ENCODE data around the gene EMSY. TPM values are rescaled to one million over a fixed set of nuclear protein-coding genes. Genes with fewer than 3 reads are reported as not detected.

EMSY gene
- total RNA-seq, 4 donors from 2014 or later: 27.6 to 36.5 (median 32.0) TPM

- no peaks in the 10 kb centered on the region for H3K9me3 ChIP-seq
- no peak for TF ChIP-seq POLR2A (IDR thresholded peaks at IDR 0.05)
- TF ChIP-seq, protein P1, sequence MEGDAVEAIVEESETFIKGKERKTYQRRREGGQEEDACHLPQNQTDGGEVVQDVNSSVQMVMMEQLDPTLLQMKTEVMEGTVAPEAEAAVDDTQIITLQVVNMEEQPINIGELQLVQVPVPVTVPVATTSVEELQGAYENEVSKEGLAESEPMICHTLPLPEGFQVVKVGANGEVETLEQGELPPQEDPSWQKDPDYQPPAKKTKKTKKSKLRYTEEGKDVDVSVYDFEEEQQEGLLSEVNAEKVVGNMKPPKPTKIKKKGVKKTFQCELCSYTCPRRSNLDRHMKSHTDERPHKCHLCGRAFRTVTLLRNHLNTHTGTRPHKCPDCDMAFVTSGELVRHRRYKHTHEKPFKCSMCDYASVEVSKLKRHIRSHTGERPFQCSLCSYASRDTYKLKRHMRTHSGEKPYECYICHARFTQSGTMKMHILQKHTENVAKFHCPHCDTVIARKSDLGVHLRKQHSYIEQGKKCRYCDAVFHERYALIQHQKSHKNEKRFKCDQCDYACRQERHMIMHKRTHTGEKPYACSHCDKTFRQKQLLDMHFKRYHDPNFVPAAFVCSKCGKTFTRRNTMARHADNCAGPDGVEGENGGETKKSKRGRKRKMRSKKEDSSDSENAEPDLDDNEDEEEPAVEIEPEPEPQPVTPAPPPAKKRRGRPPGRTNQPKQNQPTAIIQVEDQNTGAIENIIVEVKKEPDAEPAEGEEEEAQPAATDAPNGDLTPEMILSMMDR (IDR thresholded peaks at IDR 0.05): no peak
- no peak overlapping the region for H3K4me3 ChIP-seq
- no peak for DNase-seq
- H3K27ac ChIP-seq: no peak overlapping the region
- H3K27me3 ChIP-seq: no peaks in the 10 kb centered on the region
- H3K36me3 ChIP-seq: peaks cover 0 to 16% (median 0%) of the 10 kb centered on the region in 3 donors
- peaks cover 0 to 13% (median 0%) of the 10 kb centered on the region in 4 donors for H3K4me1 ChIP-seq
These were observed 106.0 kb downstream of the EMSY start for GRCh38 chr11:76550781-76551180.

- DNase-seq: no peak
- Histone ChIP-seq H3K4me1 (peaks cover 0 to 13% (median 0%) of the 10 kb centered on the region in 4 donors), H3K27me3 (no peaks in the 10 kb centered on the region), H3K9me3 (no peaks in the 10 kb centered on the region), H3K27ac (no peak overlapping the region), H3K36me3 (peaks cover 0 to 10% (median 0%) of the 10 kb centered on the region in 3 donors), H3K4me3 (no peak overlapping the region)
- TF ChIP-seq POLR2A (IDR thresholded peaks at IDR 0.05): no peak
- TF ChIP-seq, protein P1 (IDR thresholded peaks at IDR 0.05): peak in 3 of 6 experiments; percentile 25 to 36 (median 35)
These were observed 106.6 kb downstream of the EMSY start for GRCh38 chr11:76551400-76551799.

DNA sequence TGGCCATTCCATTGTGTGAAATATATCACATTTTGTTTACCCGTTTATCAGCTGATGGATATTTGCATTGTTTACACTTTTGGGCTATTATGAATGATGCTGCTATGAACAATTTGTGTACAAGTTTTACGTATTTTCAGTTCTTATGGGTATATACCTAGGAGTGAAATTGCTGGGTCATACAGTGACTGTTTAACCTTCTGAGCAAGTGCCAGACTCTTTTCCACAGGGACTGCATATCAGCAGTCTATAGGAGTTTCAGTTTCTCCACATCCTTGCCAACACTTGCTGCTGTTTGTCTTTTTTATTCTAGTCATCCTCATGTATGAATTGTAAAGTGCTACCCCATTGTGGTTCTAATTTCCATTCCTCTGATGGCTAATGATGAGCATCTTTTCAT lies 108.2 kb downstream of the EMSY start:
- TF ChIP-seq, protein P1 (IDR thresholded peaks at IDR 0.05): no peak
- TF ChIP-seq POLR2A (IDR thresholded peaks at IDR 0.05): no peak
- Histone ChIP-seq H3K27me3 (no peaks in the 10 kb centered on the region), H3K36me3 (peaks cover 0 to 8% (median 0%) of the 10 kb centered on the region in 3 donors), H3K27ac (no peak overlapping the region), H3K9me3 (no peaks in the 10 kb centered on the region), H3K4me1 (peaks cover 0 to 13% (median 0%) of the 10 kb centered on the region in 4 donors), H3K4me3 (no peak overlapping the region)
- DNase-seq: no peak

- Histone ChIP-seq H3K9me3 (no peaks in the 10 kb centered on the region), H3K36me3 (peaks cover 0 to 8% (median 0%) of the 10 kb centered on the region in 3 donors), H3K4me3 (no peak overlapping the region), H3K27ac (peak overlapping the region in 1 of 4 donors; percentile 33), H3K4me1 (peaks cover 0 to 13% (median 0%) of the 10 kb centered on the region in 4 donors), H3K27me3 (no peaks in the 10 kb centered on the region)
- DNase-seq: no peak
- TF ChIP-seq, protein P1 (IDR thresholded peaks at IDR 0.05): no peak
- TF ChIP-seq POLR2A (IDR thresholded peaks at IDR 0.05): no peak
These were observed 109.0 kb downstream of the EMSY start for GRCh38 chr11:76553554-76554476.

DNA sequence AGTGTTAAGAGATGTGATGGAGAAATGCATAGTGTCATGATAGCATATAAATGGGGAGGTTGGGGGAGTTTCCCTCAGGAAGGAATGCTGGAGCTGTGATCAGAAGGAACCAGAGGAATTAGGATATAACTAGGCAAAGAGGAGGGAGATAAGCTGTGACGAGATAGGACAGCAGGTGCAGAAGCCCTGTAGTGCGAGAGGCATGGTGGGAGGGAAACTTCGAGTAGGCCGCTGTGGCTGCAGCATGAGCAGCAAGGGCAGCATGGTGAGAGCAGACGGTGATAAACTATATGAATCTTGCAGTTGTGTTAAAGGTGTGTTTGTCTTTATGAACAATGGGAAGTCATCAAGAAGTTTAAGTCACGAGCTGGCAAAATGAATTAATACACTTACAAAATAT lies 109.9 kb downstream of the EMSY start:
- Histone ChIP-seq H3K27ac (peak overlapping the region in 1 of 4 donors; percentile 33), H3K4me1 (peaks cover 0 to 13% (median 0%) of the 10 kb centered on the region in 4 donors), H3K4me3 (no peak overlapping the region), H3K36me3 (peaks cover 0 to 3% (median 0%) of the 10 kb centered on the region in 3 donors), H3K27me3 (no peaks in the 10 kb centered on the region), H3K9me3 (no peaks in the 10 kb centered on the region)
- DNase-seq: no peak
- TF ChIP-seq, protein P1 (IDR thresholded peaks at IDR 0.05): no peak
- no peak for TF ChIP-seq POLR2A (IDR thresholded peaks at IDR 0.05)

All from Peyer's patch (tissue), 4 donors.